ENCODE measurements around the gene FOXD4L1. TPM values are rescaled to one million over a fixed set of nuclear protein-coding genes. Genes with fewer than 3 reads are reported as not detected.
"Not testable (repeated sequence)": the region's sequence is repeated elsewhere in the genome, so short reads cannot be mapped to it uniquely, and the experiment has no call there.

FOXD4L1 gene
- total and polyA plus RNA-seq, 2 donors (not counting 1 experiment from before 2014, with no cell fraction given): 0.12 to 0.81 TPM

DNA sequence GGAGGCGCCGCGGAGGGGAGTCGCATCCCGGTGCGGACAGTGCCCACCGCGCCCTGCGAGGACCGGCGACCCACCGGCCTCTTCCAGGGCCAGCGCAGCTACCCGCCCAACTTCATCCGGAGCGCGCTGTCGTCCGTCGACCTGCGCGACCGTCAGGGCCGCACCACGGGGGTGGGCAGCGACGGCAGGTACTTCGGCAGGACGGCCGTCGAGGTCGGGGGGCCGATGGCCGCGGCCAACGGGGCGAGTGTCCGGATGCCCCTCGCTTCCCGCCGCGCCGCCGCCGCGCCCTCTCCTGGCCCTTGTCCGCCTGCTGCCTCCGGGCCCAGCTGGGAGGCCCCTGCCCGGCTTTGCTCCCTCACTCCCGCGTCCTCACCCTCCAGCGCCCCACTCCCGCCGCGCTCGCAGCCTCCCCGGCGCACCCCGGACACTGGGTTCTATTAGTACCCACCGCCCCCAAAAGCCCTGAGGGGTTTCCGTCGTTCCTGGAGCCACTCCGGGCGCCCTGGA, 43.6 kb downstream of the FOXD4L1 start:
- H3K4me1 Mint-ChIP-seq; CTCF ChIA-PET; H3K27ac ChIP-seq (ENCODE audit: low read length in 2 of 2); H3K36me3 ChIP-seq (replicated peaks in 1 of 2; ENCODE audit: control extremely low read depth in 1 of 2, control insufficient read depth in 1 of 2, extremely low read depth in 1 of 2, insufficient read depth in 2 of 2, low read length in 1 of 2); intact Hi-C loops (cut with micrococcal nuclease); H3K9me3 Mint-ChIP-seq (ENCODE audit: insufficient read depth); H3K9ac ChIP-seq (ENCODE audit: low read length); POLR2A ChIA-PET; H3K27me3 ChIP-seq (replicated peaks in 1 of 4; ENCODE audit: control extremely low read depth in 1 of 4, control insufficient read depth in 3 of 4, insufficient read depth in 4 of 4, low read length in 3 of 4); H3K4me1 ChIP-seq (ENCODE audit: control insufficient read depth in 2 of 2, insufficient read depth in 2 of 2, low read length in 2 of 2); H3K79me2 ChIP-seq (ENCODE audit: control insufficient read depth, insufficient read depth, low read length); ATAC-seq (ENCODE audit: low read depth); H3K9me3 ChIP-seq (ENCODE audit: control extremely low read depth in 1 of 3, control insufficient read depth in 2 of 3, insufficient read depth in 1 of 3, low read length in 2 of 3); H2AFZ ChIP-seq (ENCODE audit: insufficient read depth, low read depth, low read length, poor library complexity, severe bottlenecking); H4K20me1 ChIP-seq (ENCODE audit: control insufficient read depth, insufficient read depth, low read length, poor library complexity, severe bottlenecking); H3K27ac Mint-ChIP-seq: not testable (repeated sequence)
- WGBS (ENCODE audit: insufficient coverage): 4% methylated on average over 51 of the region's 64 CpGs
- peak overlapping the region; percentile 76 for H3K4me3 Mint-ChIP-seq
- DNase-seq: peak; percentile 28
- H3K27me3 Mint-ChIP-seq: peaks cover 11% of the 10 kb centered on the region
- Histone ChIP-seq H3K4me3 (ENCODE audit: control extremely low read depth in 1 of 5, extremely low read depth in 1 of 5, insufficient read depth in 1 of 5, low read depth in 2 of 5, low read length in 4 of 5) (peak overlapping the region in 1 of 5 experiments; percentile 25), H3K4me2 (replicated peaks; ENCODE audit: low read depth, low read length, poor library complexity, severe bottlenecking) (peak overlapping the region; percentile 50)

DNA sequence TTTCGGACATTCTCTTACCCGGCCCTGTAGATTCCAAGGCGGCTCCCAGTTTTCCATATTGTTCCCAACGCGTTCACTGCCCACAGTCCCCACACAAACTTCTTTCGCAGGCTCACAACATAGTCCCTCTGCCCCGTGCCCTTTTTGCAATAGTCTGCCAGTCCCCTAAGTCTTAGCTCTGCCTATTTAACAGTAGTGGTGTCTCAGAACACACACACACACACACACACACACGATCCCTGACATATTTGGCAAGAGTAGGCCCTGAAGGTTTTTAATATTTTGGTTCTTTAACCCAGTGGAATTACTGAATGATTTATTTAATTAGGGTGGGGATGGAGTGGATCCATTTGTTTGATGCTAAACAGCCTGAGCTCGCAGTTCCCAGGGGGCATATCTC, 44.1 kb downstream of the FOXD4L1 start:
- Mint-ChIP-seq H3K27me3 (peaks cover 11% of the 10 kb centered on the region), H3K4me3 (peak overlapping the region; percentile 76)
- intact Hi-C loops (cut with micrococcal nuclease); H3K36me3 ChIP-seq (replicated peaks in 1 of 2; ENCODE audit: control extremely low read depth in 1 of 2, control insufficient read depth in 1 of 2, extremely low read depth in 1 of 2, insufficient read depth in 2 of 2, low read length in 1 of 2); H4K20me1 ChIP-seq (ENCODE audit: control insufficient read depth, insufficient read depth, low read length, poor library complexity, severe bottlenecking); H3K79me2 ChIP-seq (ENCODE audit: control insufficient read depth, insufficient read depth, low read length); H3K4me1 ChIP-seq (ENCODE audit: control insufficient read depth in 2 of 2, insufficient read depth in 2 of 2, low read length in 2 of 2); H3K27ac Mint-ChIP-seq; CTCF ChIA-PET; POLR2A ChIA-PET; H3K9me3 ChIP-seq (ENCODE audit: control extremely low read depth in 1 of 3, control insufficient read depth in 2 of 3, insufficient read depth in 1 of 3, low read length in 2 of 3); H3K9ac ChIP-seq (ENCODE audit: low read length); DNase-seq; H3K4me2 ChIP-seq (replicated peaks; ENCODE audit: low read depth, low read length, poor library complexity, severe bottlenecking); H3K4me3 ChIP-seq (ENCODE audit: control extremely low read depth in 1 of 5, extremely low read depth in 1 of 5, insufficient read depth in 1 of 5, low read depth in 2 of 5, low read length in 4 of 5); H2AFZ ChIP-seq (ENCODE audit: insufficient read depth, low read depth, low read length, poor library complexity, severe bottlenecking); H3K27me3 ChIP-seq (replicated peaks in 1 of 4; ENCODE audit: control extremely low read depth in 1 of 4, control insufficient read depth in 3 of 4, insufficient read depth in 4 of 4, low read length in 3 of 4); H3K27ac ChIP-seq (ENCODE audit: low read length in 2 of 2); H3K4me1 Mint-ChIP-seq; ATAC-seq (ENCODE audit: low read depth); H3K9me3 Mint-ChIP-seq (ENCODE audit: insufficient read depth): not testable (repeated sequence)
- no CpG with 5 or more reads among the region's 9 CpGs for WGBS (ENCODE audit: insufficient coverage)

Other genes starting within 250 kb of the FOXD4L1 start
- gene PAX8, start 219.7 kb upstream of the FOXD4L1 start, total RNA-seq: 0.64 and 1.2 TPM in 2 replicates
- 0.45 TPM in 2 replicates for gene PAX8, start 219.7 kb upstream of the FOXD4L1 start, polyA plus RNA-seq
- 42.0 and 46.8 TPM in 2 replicates for gene ZNG1B, start 61.0 kb upstream of the FOXD4L1 start, total RNA-seq
- 24.5 and 40.7 TPM in 2 replicates for gene ZNG1B, start 61.0 kb upstream of the FOXD4L1 start, polyA plus RNA-seq
- 84.7 and 90.2 TPM in 2 replicates for gene RABL2A, start 128.6 kb downstream of the FOXD4L1 start, total RNA-seq
- gene RABL2A, start 128.6 kb downstream of the FOXD4L1 start, polyA plus RNA-seq: 50.6 and 62.2 TPM in 2 replicates